ENCODE results near the gene CCDC167. TPM values are rescaled to one million over a fixed set of nuclear protein-coding genes. Genes with fewer than 3 reads are reported as not detected.

The CCDC167 gene
- total RNA-seq, 4 donors from 2014 or later: 24.7 to 40.3 (median 26.6) TPM; not detected in 1

- Histone ChIP-seq H3K4me3 (replicated peaks in 1 of 3) (no peak overlapping the region), H3K4me1 (peaks cover 20 to 33% of the 10 kb centered on the region in 2 donors), H3K27me3 (no peaks in the 10 kb centered on the region), H3K9me3 (no peaks in the 10 kb centered on the region), H3K27ac (no peak overlapping the region), H3K36me3 (no peaks in the 10 kb centered on the region)
- intact Hi-C loops (cut with DNase I): loop anchor here (5.0 kb wide), 1 partner anchor 81 kb away; no protein-coding TSS in a partner anchor
- TF ChIP-seq CTCF (IDR thresholded peaks at IDR 0.05) (no peak), POLR2A (IDR thresholded peaks at IDR 0.05) (no peak)
- WGBS, 2 donors: 88 to 91% methylated on average over 8 of the region's 8 CpGs
- no peak for DNase-seq
Observed at GRCh38 chr6:37486121-37486839, 13.4 kb downstream of the CCDC167 start.

GRCh38 chr6:37485291-37485702 is 14.4 kb downstream of the CCDC167 start:
- H3K36me3 ChIP-seq: no peaks in the 10 kb centered on the region
- H3K9me3 ChIP-seq: no peaks in the 10 kb centered on the region
- 81 to 87% methylated on average over 8 to 10 of the region's 10 CpGs for WGBS, 2 donors
- DNase-seq: no peak
- peaks cover 24 to 37% of the 10 kb centered on the region in 2 donors for H3K4me1 ChIP-seq
- no peak overlapping the region for H3K27ac ChIP-seq
- no peak overlapping the region for H3K4me3 ChIP-seq (replicated peaks in 1 of 3)
- peak in 1 of 6 experiments; percentile 14 for TF ChIP-seq CTCF (IDR thresholded peaks at IDR 0.05)
- TF ChIP-seq POLR2A (IDR thresholded peaks at IDR 0.05): no peak
- no peaks in the 10 kb centered on the region for H3K27me3 ChIP-seq
- intact Hi-C loops (cut with DNase I): loop anchor here (5.0 kb wide), 1 partner anchor 82 kb away; no protein-coding TSS in a partner anchor

GRCh38 chr6:37484786-37485170 is 14.9 kb downstream of the CCDC167 start:
- TF ChIP-seq CTCF (IDR thresholded peaks at IDR 0.05) (no peak), POLR2A (IDR thresholded peaks at IDR 0.05) (no peak)
- Histone ChIP-seq H3K27me3 (no peaks in the 10 kb centered on the region), H3K4me3 (replicated peaks in 1 of 3) (no peak overlapping the region), H3K4me1 (peaks cover 24 to 37% of the 10 kb centered on the region in 2 donors), H3K27ac (no peak overlapping the region), H3K36me3 (peaks cover 0 to under 1% of the 10 kb centered on the region in 2 donors), H3K9me3 (no peaks in the 10 kb centered on the region)
- no peak for DNase-seq
- 87 to 97% methylated on average over 6 to 7 of the region's 7 CpGs for WGBS, 2 donors
- intact Hi-C loops (cut with DNase I): loop anchor here (5.0 kb wide), 2 partner anchors 83 to 203 kb away; no protein-coding TSS in a partner anchor

- peak; percentile 65 to 68 for DNase-seq
- Histone ChIP-seq H3K36me3 (peaks cover 0 to 7% of the 10 kb centered on the region in 2 donors), H3K9me3 (no peaks in the 10 kb centered on the region), H3K27ac (no peak overlapping the region), H3K4me3 (replicated peaks in 1 of 3) (no peak overlapping the region), H3K27me3 (no peaks in the 10 kb centered on the region), H3K4me1 (peaks cover 24 to 37% of the 10 kb centered on the region in 2 donors)
- intact Hi-C loops (cut with DNase I): loop anchor here (5.0 kb wide), 1 partner anchor 203 kb away; no protein-coding TSS in a partner anchor
- TF ChIP-seq CTCF (IDR thresholded peaks at IDR 0.05): peak; percentile 44 to 88 (median 68)
- no peak for TF ChIP-seq POLR2A (IDR thresholded peaks at IDR 0.05)
- WGBS, 2 donors: 59 to 87% methylated on average over 8 to 20 of the region's 20 CpGs
Observed at GRCh38 chr6:37483917-37484785, 15.5 kb downstream of the CCDC167 start.
